Duodenal mucosa (tissue), 2 donors: ENCODE data around the gene ATP1A1.
A peak's percentile ranks its signal among the peaks of the same experiment; 100 is the strongest.

Source experiments
- H3K27ac ChIP-seq: one replicate; pipeline ENCODE4 v1.7.0; 2013; ENCODE audit warnings: low read depth, low read length
- H3K27me3 ChIP-seq, 2 donors: one replicate each; pipeline ENCODE4 v1.7.0; 2013; ENCODE audit warnings: low read length in 2 of 2, control low read depth in 1 of 2; ENCODE audit not compliant: insufficient read depth in 2 of 2, control insufficient read depth in 1 of 2
- H3K36me3 ChIP-seq, 2 donors: one replicate each; pipeline ENCODE4 v1.7.0; 2013; ENCODE audit warnings: low read length in 2 of 2, control low read depth in 1 of 2; ENCODE audit not compliant: insufficient read depth in 2 of 2, control insufficient read depth in 1 of 2
- H3K4me1 ChIP-seq, 2 donors: one replicate each; pipeline ENCODE4 v1.7.0; 2013; ENCODE audit warnings: low read length in 2 of 2, control low read depth in 1 of 2; ENCODE audit not compliant: insufficient read depth in 2 of 2, control insufficient read depth in 1 of 2
- H3K4me3 ChIP-seq, 2 donors: one replicate each; pipeline ENCODE4 v1.7.0; 2013; ENCODE audit warnings: low read length in 2 of 2, low read depth in 1 of 2
- H3K9ac ChIP-seq, 2 donors: one replicate each; pipeline ENCODE4 v1.7.0; 2013; ENCODE audit warnings: low read length in 2 of 2, low read depth in 1 of 2
- H3K9me3 ChIP-seq, 2 donors: one replicate each; pipeline ENCODE4 v1.7.0; 2013; ENCODE audit warnings: low read length in 2 of 2, control low read depth in 1 of 2; ENCODE audit not compliant: control insufficient read depth in 1 of 2

Gene ATP1A1

DNA sequence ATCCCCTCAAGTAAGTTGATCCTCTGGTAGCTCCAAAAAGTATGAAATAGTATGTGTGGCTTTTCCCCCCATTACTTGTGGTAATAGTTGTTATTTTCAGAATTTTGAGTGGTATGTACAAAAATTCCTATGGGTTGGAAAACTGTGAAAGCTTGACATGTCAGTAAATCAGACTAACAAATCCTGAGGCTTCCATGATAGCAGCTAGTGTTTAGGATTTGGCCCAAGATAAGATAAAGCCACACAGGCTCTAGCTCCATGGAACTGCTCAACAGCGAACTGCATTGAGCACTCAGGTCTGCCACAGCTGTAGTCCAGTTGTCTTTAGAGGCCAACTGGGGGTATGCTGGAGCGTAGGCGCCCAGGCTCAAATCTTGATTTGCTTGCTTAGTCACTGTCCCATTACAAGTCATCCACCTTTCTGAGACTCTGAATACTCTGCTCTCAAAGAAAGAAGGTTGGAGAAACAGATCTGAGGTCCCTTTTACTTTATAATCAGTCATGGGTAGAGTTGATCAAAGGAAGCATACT is 28.7 kb downstream of the ATP1A1 start:
- peaks cover 89 to 100% of the 10 kb centered on the region in 2 donors for H3K36me3 ChIP-seq
- H3K27ac ChIP-seq, result no peak overlapping the region
- no peaks in the 10 kb centered on the region for H3K27me3 ChIP-seq
- no peaks in the 10 kb centered on the region for H3K4me1 ChIP-seq
- no peak overlapping the region for H3K4me3 ChIP-seq
- H3K9ac ChIP-seq, result no peak overlapping the region
- H3K9me3 ChIP-seq, result no peaks in the 10 kb centered on the region

DNA sequence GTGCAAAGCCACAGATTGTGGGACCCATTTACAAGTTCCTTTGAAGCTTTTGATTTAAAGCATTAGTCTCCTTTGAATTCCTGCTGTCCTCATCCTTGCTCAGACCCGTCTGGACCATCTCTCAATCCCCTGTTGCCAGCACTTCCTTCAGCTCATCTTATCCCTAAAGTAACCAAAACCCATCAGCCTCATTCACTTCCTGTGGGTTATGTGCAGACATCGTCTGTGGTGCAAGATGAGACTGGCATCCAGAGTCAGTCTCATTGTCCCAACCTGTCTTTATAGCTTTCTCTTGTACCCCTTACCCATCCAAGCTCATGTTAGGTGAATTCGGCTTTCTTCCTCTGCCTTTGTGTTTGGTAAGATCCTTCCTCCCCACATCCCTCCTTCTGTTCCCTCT is 29.3 kb downstream of the ATP1A1 start:
- Histone ChIP-seq H3K36me3 (peaks cover 86 to 100% of the 10 kb centered on the region in 2 donors), H3K9me3 (no peaks in the 10 kb centered on the region), H3K27ac (no peak overlapping the region)

DNA sequence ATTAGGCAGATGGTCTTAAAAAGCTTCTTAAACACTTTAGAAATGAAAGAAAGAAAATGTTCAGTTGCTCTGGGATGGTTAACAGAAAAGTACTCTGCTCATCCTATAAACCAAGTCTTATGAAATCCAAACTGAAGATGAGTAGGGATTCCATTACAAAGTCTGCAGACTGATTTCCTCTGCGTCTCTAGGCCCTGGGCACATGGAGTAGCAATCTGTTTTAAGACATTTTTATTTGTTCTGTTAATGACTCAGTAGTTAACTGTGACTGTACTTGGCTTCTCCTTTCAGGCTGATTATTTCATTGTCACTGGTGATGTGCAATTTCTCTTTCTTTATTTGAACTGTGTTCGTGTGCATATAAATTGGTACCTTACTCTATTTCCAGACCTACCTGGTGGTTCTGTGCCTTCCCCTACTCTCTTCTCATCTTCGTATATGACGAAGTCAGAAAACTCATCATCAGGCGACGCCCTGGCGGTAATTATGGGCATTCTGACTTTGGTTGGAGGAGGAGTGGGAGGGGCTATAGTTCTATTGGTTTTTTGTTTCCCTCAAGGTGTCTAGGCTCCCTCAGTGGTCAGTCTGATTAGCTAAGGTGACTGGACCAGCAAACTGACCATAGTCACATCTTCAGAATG is 30.6 kb downstream of the ATP1A1 start:
- no peak overlapping the region for H3K4me3 ChIP-seq
- H3K9ac ChIP-seq, result no peak overlapping the region
- H3K4me1 ChIP-seq, result no peaks in the 10 kb centered on the region
- peaks cover 74 to 92% of the 10 kb centered on the region in 2 donors for H3K36me3 ChIP-seq
- no peak overlapping the region for H3K27ac ChIP-seq
- no peaks in the 10 kb centered on the region for H3K9me3 ChIP-seq
- H3K27me3 ChIP-seq, result no peaks in the 10 kb centered on the region

More for the DNA sequence above, 29.3 kb downstream of the ATP1A1 start:
- no peaks in the 10 kb centered on the region for H3K27me3 ChIP-seq
- no peak overlapping the region for H3K9ac ChIP-seq
- H3K4me3 ChIP-seq, result no peak overlapping the region
- no peaks in the 10 kb centered on the region for H3K4me1 ChIP-seq

DNA sequence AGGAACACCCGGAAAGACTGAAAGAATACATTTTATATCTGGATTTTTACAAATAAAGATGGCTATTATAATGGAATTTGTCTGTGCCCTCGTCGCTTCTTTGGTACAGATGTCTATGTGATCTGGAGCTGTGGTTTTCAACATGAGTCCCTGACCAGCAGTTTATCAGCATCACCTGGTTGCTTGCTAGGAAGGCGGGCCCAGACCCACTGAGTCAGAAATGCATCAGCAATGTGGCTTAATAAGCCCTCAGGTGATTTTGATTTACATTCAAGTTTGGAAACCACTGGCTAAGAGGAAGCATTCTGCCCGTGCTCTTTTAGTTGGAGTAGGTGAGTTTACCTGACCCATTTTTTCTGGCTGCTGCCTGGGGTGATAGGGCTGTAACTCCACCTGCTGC is 31.7 kb downstream of the ATP1A1 start:
- no peak overlapping the region for H3K4me3 ChIP-seq
- H3K36me3 ChIP-seq, result peaks cover 71 to 87% of the 10 kb centered on the region in 2 donors
- H3K9ac ChIP-seq, result no peak overlapping the region
- H3K4me1 ChIP-seq, result no peaks in the 10 kb centered on the region
- H3K27me3 ChIP-seq, result no peaks in the 10 kb centered on the region
- no peaks in the 10 kb centered on the region for H3K9me3 ChIP-seq
- H3K27ac ChIP-seq, result no peak overlapping the region

DNA sequence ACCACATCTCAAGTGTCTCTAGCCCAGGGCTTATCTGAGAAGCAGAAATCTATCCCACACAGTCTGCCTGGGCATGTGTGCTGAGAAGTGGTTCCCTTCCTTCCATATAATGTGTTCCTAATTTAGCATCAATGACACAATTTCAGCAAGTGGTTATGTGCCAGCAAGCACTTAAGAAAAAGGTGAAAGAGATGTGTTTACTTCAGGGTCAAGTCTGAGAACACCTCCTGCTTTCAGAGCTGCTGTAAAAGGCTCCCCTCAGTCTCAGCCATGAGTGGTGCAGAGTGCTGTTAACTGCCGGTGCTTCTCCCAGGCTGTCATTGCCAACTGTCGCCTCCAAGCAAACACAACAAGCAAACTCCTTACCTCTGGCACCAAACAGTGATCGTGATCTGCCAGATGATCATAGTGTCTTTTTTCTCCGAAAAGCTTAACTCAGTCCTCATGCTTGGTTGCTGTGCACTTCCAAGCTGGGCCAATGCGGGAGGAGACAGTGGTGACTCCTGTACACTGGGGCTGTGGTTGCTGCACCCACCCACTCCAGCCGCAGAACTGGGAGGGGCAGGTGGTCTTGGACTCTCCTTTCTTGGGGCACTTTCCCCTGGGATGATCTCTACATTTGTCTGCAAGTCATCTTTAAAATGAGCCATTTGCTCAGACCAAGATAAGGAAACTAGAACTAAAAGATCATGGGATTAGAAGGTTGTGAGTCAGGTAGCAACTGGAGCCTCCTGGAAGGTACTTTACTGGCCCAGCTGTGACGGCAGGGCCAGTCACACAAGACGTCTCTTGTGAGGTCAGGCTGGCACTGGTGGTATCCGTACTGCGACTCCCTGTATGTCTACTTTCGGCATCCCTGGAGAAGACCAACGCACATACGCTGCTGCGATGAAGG is 32.4 kb downstream of the ATP1A1 start:
- H3K36me3 ChIP-seq, result peaks cover 63 to 79% of the 10 kb centered on the region in 2 donors
- H3K4me1 ChIP-seq, result no peaks in the 10 kb centered on the region
- no peak overlapping the region for H3K4me3 ChIP-seq
- no peaks in the 10 kb centered on the region for H3K27me3 ChIP-seq
- no peaks in the 10 kb centered on the region for H3K9me3 ChIP-seq
- H3K9ac ChIP-seq, result no peak overlapping the region
- H3K27ac ChIP-seq, result no peak overlapping the region

DNA sequence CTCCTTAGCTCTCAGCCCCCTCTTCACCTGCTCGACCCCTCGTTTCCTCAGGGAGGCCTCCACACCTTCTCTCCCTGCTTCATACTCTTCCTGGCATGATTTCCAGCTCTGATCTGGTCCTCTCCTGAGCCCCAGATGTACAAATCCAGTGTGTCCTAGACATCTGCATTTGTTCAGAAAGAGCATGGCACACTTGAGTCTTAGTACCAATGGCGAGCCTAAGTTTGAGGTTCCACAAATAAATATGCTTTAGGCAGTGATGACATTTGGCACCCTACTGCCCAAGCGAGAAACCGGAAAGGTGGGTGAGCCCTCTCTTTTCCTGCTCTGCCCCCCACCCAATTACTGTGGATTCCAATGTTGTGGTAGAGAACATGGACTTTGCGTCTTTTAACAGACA is 34.0 kb downstream of the ATP1A1 start:
- Histone ChIP-seq H3K36me3 (peaks cover 48 to 64% of the 10 kb centered on the region in 2 donors), H3K9me3 (no peaks in the 10 kb centered on the region), H3K27me3 (no peaks in the 10 kb centered on the region), H3K27ac (no peak overlapping the region), H3K9ac (no peak overlapping the region), H3K4me3 (no peak overlapping the region), H3K4me1 (no peaks in the 10 kb centered on the region)

DNA sequence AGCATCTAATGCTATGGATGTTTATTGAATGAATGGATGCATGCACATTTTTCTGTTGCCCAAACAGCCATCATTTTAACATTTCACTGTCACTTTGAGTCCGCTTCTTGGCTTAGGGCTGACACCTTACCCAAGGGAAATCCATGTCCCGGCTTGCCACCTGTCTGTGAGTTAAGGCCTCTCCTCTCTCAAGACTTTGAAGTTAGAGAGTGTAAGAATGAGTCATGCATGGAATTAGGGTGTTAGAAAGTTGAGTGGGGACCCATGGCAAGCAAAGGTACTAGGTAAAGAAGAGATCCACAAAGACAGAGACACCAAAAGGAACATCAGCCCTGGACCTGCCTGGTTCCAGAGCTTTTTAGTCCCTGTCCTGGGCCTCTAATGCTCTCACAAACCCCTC is 35.1 kb downstream of the ATP1A1 start:
- peaks cover 37 to 52% of the 10 kb centered on the region in 2 donors for H3K36me3 ChIP-seq
- H3K27me3 ChIP-seq, result no peaks in the 10 kb centered on the region
- H3K4me1 ChIP-seq, result no peaks in the 10 kb centered on the region
- no peak overlapping the region for H3K4me3 ChIP-seq
- H3K9ac ChIP-seq, result no peak overlapping the region
- no peaks in the 10 kb centered on the region for H3K9me3 ChIP-seq
- no peak overlapping the region for H3K27ac ChIP-seq

DNA sequence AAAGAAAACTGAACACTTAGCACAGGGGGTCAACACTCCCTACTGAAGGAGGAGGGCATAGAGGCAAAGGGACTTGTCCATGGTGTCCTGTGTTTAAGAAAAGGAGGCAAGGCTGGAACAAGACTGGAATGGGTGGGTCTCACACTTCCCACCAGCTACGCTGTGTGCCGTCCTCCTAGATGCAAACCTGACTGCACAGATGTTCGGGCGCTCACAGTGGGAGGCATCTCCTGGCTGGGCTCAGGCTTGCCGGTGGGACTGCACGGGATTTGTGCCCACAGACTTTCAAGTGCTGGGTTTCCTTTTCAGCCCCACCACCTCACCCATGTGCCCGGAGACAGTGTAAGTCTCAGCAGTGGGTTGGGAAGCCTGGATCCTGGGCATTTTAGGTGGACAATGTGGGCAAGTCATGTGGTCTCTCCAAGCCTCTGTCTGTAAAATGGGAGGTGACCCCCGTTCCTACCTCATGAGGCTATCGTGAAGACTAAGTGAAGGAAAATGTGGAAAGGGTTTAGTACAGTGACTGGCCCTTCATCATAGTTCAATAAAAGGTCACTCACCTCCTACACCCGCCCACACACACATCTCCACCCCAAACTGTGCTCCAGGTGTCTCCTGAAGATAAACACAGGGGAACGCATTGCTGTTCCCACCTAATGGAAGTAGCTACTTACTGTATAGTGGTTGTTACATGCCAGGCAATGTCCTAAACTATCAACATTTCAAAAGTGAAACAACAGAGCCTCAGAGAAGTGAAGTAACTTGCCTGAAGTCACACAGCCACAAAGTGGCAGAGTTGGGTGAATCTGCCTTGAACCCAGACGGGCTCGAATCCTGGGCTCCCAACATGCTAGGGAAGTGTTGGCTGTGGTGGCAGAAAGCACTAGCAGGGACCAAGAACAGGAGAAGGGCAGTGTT is 36.0 kb downstream of the ATP1A1 start:
- H3K27ac ChIP-seq, result peak overlapping the region; percentile 44
- H3K9ac ChIP-seq, result no peak overlapping the region
- peaks cover 30 to 43% of the 10 kb centered on the region in 2 donors for H3K36me3 ChIP-seq

DNA sequence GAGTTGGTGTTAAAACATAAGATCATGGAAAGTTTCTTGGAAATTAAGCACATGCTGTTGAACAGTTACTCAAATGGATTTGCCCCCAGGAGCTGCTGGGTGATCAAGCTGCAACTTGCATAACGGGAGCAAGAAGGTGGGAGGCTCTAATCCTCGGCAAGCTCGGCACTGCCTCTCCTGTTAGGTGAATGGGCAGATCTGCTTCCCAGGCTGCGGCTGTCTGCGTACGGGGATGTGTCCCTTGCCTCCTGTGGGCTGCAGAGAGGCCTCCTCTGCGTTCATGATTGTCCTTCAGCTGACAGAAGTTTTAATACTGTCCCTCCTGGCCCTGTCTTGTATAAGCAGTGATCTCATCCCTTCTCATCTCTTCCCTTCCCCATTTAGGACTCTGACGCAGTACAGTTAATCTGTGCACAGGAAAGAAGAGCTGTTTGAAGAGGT is 36.7 kb downstream of the ATP1A1 start:
- Histone ChIP-seq H3K9ac (no peak overlapping the region), H3K4me1 (no peaks in the 10 kb centered on the region), H3K27ac (no peak overlapping the region)

More for the DNA sequence above, 36.0 kb downstream of the ATP1A1 start:
- Histone ChIP-seq H3K27me3 (no peaks in the 10 kb centered on the region), H3K4me3 (no peak overlapping the region), H3K4me1 (no peaks in the 10 kb centered on the region), H3K9me3 (no peaks in the 10 kb centered on the region)

More for the DNA sequence above, 36.7 kb downstream of the ATP1A1 start:
- Histone ChIP-seq H3K4me3 (no peak overlapping the region), H3K36me3 (peaks cover 24 to 36% of the 10 kb centered on the region in 2 donors), H3K27me3 (no peaks in the 10 kb centered on the region), H3K9me3 (no peaks in the 10 kb centered on the region)
